ENCODE data around the gene CNTN4. TPM values are rescaled to one million over a fixed set of nuclear protein-coding genes. Genes with fewer than 3 reads are reported as not detected.

CNTN4 gene
- total RNA-seq, 4 donors from 2014 or later = 33.6 to 112 (median 53.1) TPM

DNA sequence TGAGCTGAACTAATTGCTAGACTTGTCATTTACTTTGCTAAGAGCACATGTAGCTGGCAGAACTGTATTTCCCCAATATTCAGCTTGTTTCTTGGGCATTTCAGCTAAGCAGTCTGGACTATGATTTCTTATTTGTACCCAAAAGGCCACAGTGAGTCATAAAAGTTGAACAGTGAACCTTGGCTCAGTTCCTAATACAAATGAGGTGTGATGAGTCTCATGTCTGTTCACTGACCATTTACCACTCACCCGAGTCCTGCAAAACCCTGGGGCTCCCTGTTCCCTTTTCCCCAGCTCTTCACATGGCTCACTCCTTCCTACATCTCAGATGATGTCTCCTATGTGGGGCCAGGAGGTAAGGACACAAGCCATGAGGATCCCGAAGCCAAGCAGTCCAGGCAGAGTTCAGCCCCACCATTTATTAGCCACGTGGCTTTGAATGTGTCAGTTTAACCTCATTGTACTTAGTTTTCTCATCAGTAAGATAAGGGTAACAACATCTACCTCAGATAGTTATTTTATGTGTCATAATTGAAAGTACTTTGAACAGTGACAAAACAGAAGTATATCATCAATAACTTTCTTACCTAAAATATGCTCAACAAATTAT, 772.2 kb downstream of the CNTN4 start:
- Histone ChIP-seq H3K4me1 (no peaks in the 10 kb centered on the region), H3K27ac (no peak overlapping the region), H3K9me3 (no peaks in the 10 kb centered on the region), H3K4me3 (replicated peaks in 1 of 3) (no peak overlapping the region), H3K27me3 (no peaks in the 10 kb centered on the region), H3K36me3 (no peaks in the 10 kb centered on the region)
- no peak for DNase-seq
- TF ChIP-seq POLR2A (IDR thresholded peaks at IDR 0.05) = no peak
- TF ChIP-seq, protein P1, sequence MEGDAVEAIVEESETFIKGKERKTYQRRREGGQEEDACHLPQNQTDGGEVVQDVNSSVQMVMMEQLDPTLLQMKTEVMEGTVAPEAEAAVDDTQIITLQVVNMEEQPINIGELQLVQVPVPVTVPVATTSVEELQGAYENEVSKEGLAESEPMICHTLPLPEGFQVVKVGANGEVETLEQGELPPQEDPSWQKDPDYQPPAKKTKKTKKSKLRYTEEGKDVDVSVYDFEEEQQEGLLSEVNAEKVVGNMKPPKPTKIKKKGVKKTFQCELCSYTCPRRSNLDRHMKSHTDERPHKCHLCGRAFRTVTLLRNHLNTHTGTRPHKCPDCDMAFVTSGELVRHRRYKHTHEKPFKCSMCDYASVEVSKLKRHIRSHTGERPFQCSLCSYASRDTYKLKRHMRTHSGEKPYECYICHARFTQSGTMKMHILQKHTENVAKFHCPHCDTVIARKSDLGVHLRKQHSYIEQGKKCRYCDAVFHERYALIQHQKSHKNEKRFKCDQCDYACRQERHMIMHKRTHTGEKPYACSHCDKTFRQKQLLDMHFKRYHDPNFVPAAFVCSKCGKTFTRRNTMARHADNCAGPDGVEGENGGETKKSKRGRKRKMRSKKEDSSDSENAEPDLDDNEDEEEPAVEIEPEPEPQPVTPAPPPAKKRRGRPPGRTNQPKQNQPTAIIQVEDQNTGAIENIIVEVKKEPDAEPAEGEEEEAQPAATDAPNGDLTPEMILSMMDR (IDR thresholded peaks at IDR 0.05) = no peak
- 59 to 64% methylated on average over 3 of the region's 3 CpGs for WGBS, 2 donors
- intact Hi-C loops (cut with DNase I) = no loop called here

DNA sequence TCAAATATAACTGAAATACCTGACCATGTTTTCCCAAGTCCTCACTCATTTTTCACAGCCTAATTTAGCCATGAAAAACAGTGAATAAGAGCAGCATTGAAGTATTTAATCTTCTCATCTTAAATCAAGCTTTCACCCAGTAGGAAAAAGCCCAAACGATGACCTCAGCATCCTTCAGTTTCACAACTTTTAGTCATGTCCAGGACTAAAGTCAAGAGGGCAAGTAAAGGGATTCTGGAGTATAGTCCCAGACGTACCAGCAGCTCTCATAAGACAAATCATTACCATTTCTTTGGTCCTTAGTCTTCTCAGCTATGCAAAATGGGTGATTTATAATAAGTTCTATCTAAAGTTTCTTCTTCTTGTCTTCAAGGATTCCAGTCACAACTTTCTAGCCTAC, 774.2 kb downstream of the CNTN4 start:
- 69 to 78% methylated on average over 2 of the region's 2 CpGs for WGBS, 2 donors
- no peak overlapping the region for H3K27ac ChIP-seq

DNA sequence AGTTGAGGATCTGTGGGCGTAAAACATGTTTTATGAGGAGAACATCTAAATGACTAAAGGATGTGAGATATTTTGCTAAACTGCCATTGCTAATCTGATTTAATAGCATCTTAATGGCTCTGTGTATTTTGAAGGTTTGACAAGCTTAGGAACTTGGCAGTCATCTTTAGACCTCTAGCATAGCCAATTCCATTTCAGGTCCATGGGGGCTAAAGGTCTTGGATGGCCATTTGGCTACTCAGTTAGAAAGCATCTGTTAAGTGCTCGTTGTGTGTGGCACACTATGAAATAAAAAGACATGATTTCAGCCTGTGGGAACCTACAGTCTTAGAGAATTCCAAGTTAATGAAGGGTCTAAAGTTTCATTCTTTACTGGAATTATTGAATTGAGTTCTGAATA, 775.3 kb downstream of the CNTN4 start:
- intact Hi-C loops (cut with DNase I) = no loop called here
- TF ChIP-seq POLR2A (IDR thresholded peaks at IDR 0.05) = no peak
- TF ChIP-seq, protein P1 (IDR thresholded peaks at IDR 0.05) = no peak
- H3K9me3 ChIP-seq = no peaks in the 10 kb centered on the region
- no peak overlapping the region for H3K4me3 ChIP-seq (replicated peaks in 1 of 3)
- WGBS, 2 donors = 77 to 87% methylated on average over 2 of the region's 2 CpGs
- no peak overlapping the region for H3K27ac ChIP-seq
- no peaks in the 10 kb centered on the region for H3K27me3 ChIP-seq
- no peaks in the 10 kb centered on the region for H3K4me1 ChIP-seq
- DNase-seq = no peak
- H3K36me3 ChIP-seq = no peaks in the 10 kb centered on the region

More for the DNA sequence above, 774.2 kb downstream of the CNTN4 start:
- intact Hi-C loops (cut with DNase I) = no loop called here
- H3K36me3 ChIP-seq = no peaks in the 10 kb centered on the region
- DNase-seq = no peak
- TF ChIP-seq POLR2A (IDR thresholded peaks at IDR 0.05) = no peak
- TF ChIP-seq, protein P1 (IDR thresholded peaks at IDR 0.05) = no peak
- H3K4me1 ChIP-seq = no peaks in the 10 kb centered on the region
- no peak overlapping the region for H3K4me3 ChIP-seq (replicated peaks in 1 of 3)
- H3K9me3 ChIP-seq = no peaks in the 10 kb centered on the region
- H3K27me3 ChIP-seq = no peaks in the 10 kb centered on the region

DNA sequence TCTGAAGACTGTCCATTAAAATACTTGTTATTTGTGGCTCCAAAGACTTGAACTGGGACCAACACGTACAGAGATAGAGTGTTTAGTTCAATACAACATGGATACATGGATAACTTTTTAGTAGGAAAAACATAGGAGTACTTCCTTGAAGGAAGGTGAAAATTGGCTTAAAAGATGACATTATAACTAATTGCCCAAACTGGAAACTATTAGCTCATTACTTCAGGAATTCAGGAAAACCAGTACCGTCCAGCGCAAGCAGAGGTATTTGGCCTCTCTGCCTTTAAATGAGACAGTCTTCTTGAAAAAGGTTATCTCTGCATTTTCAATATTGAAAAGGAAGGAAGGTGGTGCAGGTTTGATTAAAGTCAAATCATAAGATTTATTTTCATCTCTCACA, 777.0 kb downstream of the CNTN4 start:
- Histone ChIP-seq H3K27me3 (no peaks in the 10 kb centered on the region), H3K9me3 (no peaks in the 10 kb centered on the region), H3K4me1 (no peaks in the 10 kb centered on the region), H3K4me3 (replicated peaks in 1 of 3) (no peak overlapping the region), H3K27ac (no peak overlapping the region), H3K36me3 (no peaks in the 10 kb centered on the region)
- TF ChIP-seq, protein P1 (IDR thresholded peaks at IDR 0.05) = no peak
- TF ChIP-seq POLR2A (IDR thresholded peaks at IDR 0.05) = no peak
- DNase-seq = no peak
- WGBS, 2 donors = 85 to 86% methylated on average over 3 of the region's 3 CpGs
- intact Hi-C loops (cut with DNase I) = no loop called here

DNA sequence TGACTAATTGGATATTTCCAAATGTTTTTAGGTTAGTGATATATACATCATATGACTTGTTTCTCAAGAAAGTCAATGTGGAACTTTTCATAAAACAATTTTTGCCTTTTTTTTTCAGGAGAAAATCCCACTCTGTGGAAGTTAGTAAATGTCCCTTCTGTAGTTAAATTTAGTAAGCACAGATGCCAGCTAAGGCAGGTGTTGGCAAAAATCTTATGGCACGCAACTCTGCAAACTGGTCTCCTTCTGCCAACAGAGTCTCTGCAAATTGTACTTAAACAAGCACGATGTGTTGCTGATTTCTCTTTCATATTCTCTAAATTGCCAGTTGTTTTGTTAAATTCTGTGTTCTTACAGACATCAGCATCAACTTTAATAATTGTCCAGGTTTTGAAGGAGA, 777.7 kb downstream of the CNTN4 start:
- no peak overlapping the region for H3K27ac ChIP-seq
- intact Hi-C loops (cut with DNase I) = no loop called here

More for the DNA sequence above, 777.7 kb downstream of the CNTN4 start:
- WGBS, 2 donors = 90 to 98% methylated on average over 2 of the region's 2 CpGs
- Histone ChIP-seq H3K4me3 (replicated peaks in 1 of 3) (no peak overlapping the region), H3K36me3 (no peaks in the 10 kb centered on the region), H3K9me3 (no peaks in the 10 kb centered on the region), H3K4me1 (no peaks in the 10 kb centered on the region), H3K27me3 (no peaks in the 10 kb centered on the region)
- no peak for TF ChIP-seq POLR2A (IDR thresholded peaks at IDR 0.05)
- TF ChIP-seq, protein P1 (IDR thresholded peaks at IDR 0.05) = no peak
- no peak for DNase-seq
